GM12891 (cell line): ENCODE data around the gene UBE2M.

Source experiments
- POLR2A ChIP-seq: IDR thresholded peaks from 2 replicates; pipeline ENCODE4 v1.6.1; 2011; ENCODE audit warnings: low read depth, low read length, control low read depth
- SPI1 ChIP-seq: IDR thresholded peaks from 2 replicates; pipeline ENCODE4 v1.6.1; 2011; ENCODE audit warnings: low read depth, low read length, control low read depth
- TAF1 ChIP-seq: IDR thresholded peaks from 2 replicates; pipeline ENCODE4 v1.6.1; 2011; ENCODE audit warnings: low read depth, low read length, control low read depth

DNA sequence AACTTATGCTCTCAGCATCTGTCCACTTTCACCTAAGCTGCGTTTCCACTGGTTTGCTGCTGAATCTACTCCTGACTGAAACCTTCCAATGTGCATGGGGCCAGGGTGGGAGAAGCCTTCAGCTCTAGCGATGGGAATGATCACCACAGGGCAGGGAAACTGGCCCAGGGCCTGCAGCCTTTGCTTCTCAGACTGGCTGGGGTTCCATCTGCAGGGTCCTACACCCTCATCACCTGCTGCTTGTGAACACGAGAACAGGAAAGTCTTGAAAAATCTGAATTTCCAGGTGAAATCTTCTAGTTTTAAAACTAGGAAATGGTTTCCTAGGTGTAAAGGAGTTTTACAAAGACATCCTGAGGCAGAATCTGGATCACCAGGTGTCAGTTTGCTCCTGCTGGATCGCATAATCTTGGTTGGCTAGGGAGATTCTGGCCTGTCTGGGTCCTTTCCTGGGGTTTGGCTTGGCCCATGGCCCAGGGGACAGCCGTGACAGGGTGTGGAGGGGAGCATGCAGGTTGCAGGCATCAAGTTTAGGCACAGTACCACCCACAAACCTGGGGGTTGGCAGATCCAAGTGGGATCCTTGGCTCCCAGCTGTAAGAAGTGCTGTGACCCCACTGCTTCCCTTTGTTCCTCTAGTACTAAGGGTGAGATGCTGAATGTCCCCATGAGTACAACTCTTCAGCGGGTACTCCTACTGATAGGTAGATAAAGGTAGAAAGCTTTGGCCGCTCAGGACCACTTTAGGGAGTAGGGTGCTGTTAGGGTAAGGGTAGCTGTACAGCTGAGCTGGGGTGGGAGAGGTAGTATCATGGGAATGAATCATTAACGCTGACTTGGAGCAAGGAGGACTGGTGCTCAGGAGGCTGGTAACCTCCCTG lies 1.8 kb upstream of the UBE2M start:
- no peak for TF ChIP-seq SPI1
- TF ChIP-seq POLR2A, result no peak
- TF ChIP-seq TAF1, result no peak
